Upper lobe of right lung (tissue), 1 donor: ENCODE measurements around the gene SHC1. TPM values are rescaled to one million over a fixed set of nuclear protein-coding genes. Genes with fewer than 3 reads are reported as not detected.
A peak's percentile ranks its signal among the peaks of the same experiment; 100 is the strongest.

Experiments
- ATAC-seq: fragments of 200-7000 bp; cut with Tn5 transposase; one replicate; pipeline ENCODE4 v1.9.1; 2020; ENCODE audit warnings: mild to moderate bottlenecking, moderate library complexity
- DNase-seq: peaks from one replicate; pipeline ENCODE4 v3.0.0-alpha.2; 2020
- H3K27ac ChIP-seq: fragments of 200-600 bp; one replicate; pipeline ENCODE4 v1.8.0; 2022
- H3K27me3 ChIP-seq: fragments of 200-600 bp; one replicate; pipeline ENCODE4 v1.8.0; 2022; ENCODE audit warnings: mild to moderate bottlenecking
- H3K36me3 ChIP-seq: fragments of 200-600 bp; one replicate; pipeline ENCODE4 v1.8.0; 2022
- H3K4me1 ChIP-seq: fragments of 200-600 bp; one replicate; pipeline ENCODE4 v1.8.0; 2022
- H3K4me3 ChIP-seq: fragments of 200-600 bp; one replicate; pipeline ENCODE4 v1.8.0; 2022; ENCODE audit warnings: mild to moderate bottlenecking
- H3K9me3 ChIP-seq: fragments of 200-600 bp; one replicate; pipeline ENCODE4 v1.8.0; 2022
- CTCF ChIP-seq: fragments of 200-600 bp; IDR thresholded peaks from one replicate; pipeline ENCODE4 v1.8.0; 2022; ENCODE audit warnings: antibody characterized with exemption
- intact Hi-C: fragments of 100-400 bp; cut with DNase I; formaldehyde crosslinking; loops from one replicate; pipeline ENCODE4 v1.11.0; 2022
- total RNA-seq: library from RNA; stranded (reverse); fragmentation: NEBNext Ultra II Directional; extraction: Animal tissue kit (Norgen Biotek cat#: 25700); gene quantifications from one replicate; pipeline ENCODE4 v1.2.1, GENCODE V29; 2021
- donor health status: DM: no; HTN: yes; CAD: no; lungs with severe emphysema.

The SHC1 gene
- total RNA-seq, 1 donor from 2014 or later = 120 TPM

GRCh38 chr1:155017041-155017945 lies 46.7 kb upstream of the SHC1 start:
- H3K27me3 ChIP-seq = no peaks in the 10 kb centered on the region
- H3K36me3 ChIP-seq = peaks cover 28% of the 10 kb centered on the region
- peak overlapping the region; percentile 76 for H3K27ac ChIP-seq
- ATAC-seq (peak; percentile 94), DNase-seq (peak; percentile 96)
- intact Hi-C loops = no loop called here
- H3K4me1 ChIP-seq = peaks cover 41% of the 10 kb centered on the region
- TF ChIP-seq CTCF = peak; percentile 98
- H3K4me3 ChIP-seq = peak overlapping the region; percentile 47
- no peaks in the 10 kb centered on the region for H3K9me3 ChIP-seq

GRCh38 chr1:155016231-155016831 lies 45.8 kb upstream of the SHC1 start:
- no peaks in the 10 kb centered on the region for H3K27me3 ChIP-seq
- H3K36me3 ChIP-seq = peaks cover 28% of the 10 kb centered on the region
- H3K4me3 ChIP-seq = no peak overlapping the region
- H3K9me3 ChIP-seq = no peaks in the 10 kb centered on the region
- no peak for ATAC-seq
- peaks cover 50% of the 10 kb centered on the region for H3K4me1 ChIP-seq
- intact Hi-C loops = no loop called here
- TF ChIP-seq CTCF = no peak
- peak overlapping the region; percentile 76 for H3K27ac ChIP-seq
- DNase-seq = no peak

GRCh38 chr1:155015527-155016230 lies 45.1 kb upstream of the SHC1 start:
- Histone ChIP-seq H3K4me1 (peaks cover 57% of the 10 kb centered on the region), H3K4me3 (no peak overlapping the region), H3K27me3 (no peaks in the 10 kb centered on the region), H3K36me3 (peaks cover 28% of the 10 kb centered on the region), H3K27ac (no peak overlapping the region), H3K9me3 (no peaks in the 10 kb centered on the region)
- intact Hi-C loops = no loop called here
- no peak for TF ChIP-seq CTCF
- DNase-seq (no peak), ATAC-seq (no peak)

- intact Hi-C loops = no loop called here
- H3K9me3 ChIP-seq = no peaks in the 10 kb centered on the region
- TF ChIP-seq CTCF = no peak
- DNase-seq = no peak
- H3K36me3 ChIP-seq = peaks cover 28% of the 10 kb centered on the region
- H3K4me3 ChIP-seq = no peak overlapping the region
- no peak for ATAC-seq
- H3K27me3 ChIP-seq = no peaks in the 10 kb centered on the region
- H3K27ac ChIP-seq = no peak overlapping the region
- H3K4me1 ChIP-seq = peaks cover 64% of the 10 kb centered on the region
These were observed 44.4 kb upstream of the SHC1 start for GRCh38 chr1:155014709-155015508.

- Histone ChIP-seq H3K9me3 (no peaks in the 10 kb centered on the region), H3K36me3 (peaks cover 28% of the 10 kb centered on the region), H3K27ac (no peak overlapping the region), H3K27me3 (no peaks in the 10 kb centered on the region), H3K4me3 (no peak overlapping the region), H3K4me1 (peaks cover 65% of the 10 kb centered on the region)
- no peak for TF ChIP-seq CTCF
- intact Hi-C loops = no loop called here
- ATAC-seq = no peak
- no peak for DNase-seq
These were observed 43.1 kb upstream of the SHC1 start for GRCh38 chr1:155013632-155014031.
